HEK293 (cell line): ENCODE data around the gene SLC39A13.

Experiments
- CTCF ChIA-PET: fragments of 350-600 bp; formaldehyde crosslinking; extraction: SDS; loops from one replicate; lab custom pipeline; 2021; ENCODE audit warnings: antibody characterized with exemption; lab: Yijun Ruan, JAX
- POLR2A ChIA-PET: fragments of 300-600 bp; formaldehyde crosslinking; extraction: SDS; loops from one replicate; lab custom pipeline; 2020; ENCODE audit warnings: antibody characterized with exemption, inconsistent platforms; lab: Yijun Ruan, JAX
- H3K27ac ChIP-seq: fragments of 200-500 bp; sonication (Bioruptor generic); 2 replicates; pipeline ENCODE4 v1.5.1; 2014; ENCODE audit warnings: low read depth, low read length, control low read depth, inconsistent platforms; ENCODE audit errors: extremely low read depth
- H3K36me3 ChIP-seq, 2 experiments: fragments of 200-500 bp in 1 of 2; sonication (Bioruptor generic) in 1 of 2; 1 replicate in 1 of 2; 2 replicates in 1 of 2; pipeline ENCODE4 v1.5.1; 2014 to 2017; ENCODE audit warnings: inconsistent platforms in 2 of 2, low read length in 2 of 2; ENCODE audit not compliant: control insufficient read depth in 2 of 2, insufficient read depth in 1 of 2
- H3K4me1 ChIP-seq: fragments of 200-500 bp; sonication (Bioruptor generic); 2 replicates; pipeline ENCODE4 v1.5.1; 2014; ENCODE audit warnings: mild to moderate bottlenecking, low read length, inconsistent platforms; ENCODE audit not compliant: control insufficient read depth, insufficient read depth
- H3K4me3 ChIP-seq: 2 replicates; pipeline ENCODE4 v1.5.1; 2011; ENCODE audit warnings: low read depth, mild to moderate bottlenecking, control low read depth, low read length, moderate library complexity
- H3K9me3 ChIP-seq: fragments of 200-500 bp; sonication (Bioruptor generic); 2 replicates; pipeline ENCODE4 v1.5.1; 2014; ENCODE audit warnings: low read depth, low read length, inconsistent platforms; ENCODE audit not compliant: control insufficient read depth, insufficient read depth
- ATF2 ChIP-seq: fragments of 450-650 bp; formaldehyde crosslinking; IDR thresholded peaks from 2 replicates; pipeline ENCODE4 v1.5.1; 2016; ENCODE audit warnings: missing biosample characterization, missing genetic modification characterization, low read depth
- GLIS2 ChIP-seq: fragments of 450-650 bp; formaldehyde crosslinking; IDR thresholded peaks from 2 replicates; pipeline ENCODE4 v1.5.1; 2016; ENCODE audit warnings: missing biosample characterization, missing genetic modification characterization
- KLF10 ChIP-seq: fragments of 450-650 bp; IDR thresholded peaks from 2 replicates; pipeline ENCODE4 v1.5.1; 2018; ENCODE audit warnings: missing biosample characterization, mild to moderate bottlenecking, missing genetic modification characterization
- MEIS1 ChIP-seq: sonication (generic); formaldehyde crosslinking; IDR thresholded peaks from 2 replicates; pipeline ENCODE4 v1.8.1; 2022; ENCODE audit warnings: missing genetic modification reagents, mild to moderate bottlenecking, borderline replicate concordance
- PATZ1 ChIP-seq: fragments of 450-650 bp; formaldehyde crosslinking; IDR thresholded peaks from 2 replicates; pipeline ENCODE4 v1.5.1; 2016; ENCODE audit warnings: missing biosample characterization, missing genetic modification characterization
- SALL2 ChIP-seq: fragments of 450-650 bp; formaldehyde crosslinking; IDR thresholded peaks from 2 replicates; pipeline ENCODE4 v1.5.0; 2017; ENCODE audit warnings: missing biosample characterization, mild to moderate bottlenecking, missing genetic modification characterization, borderline replicate concordance
- ZBTB48 ChIP-seq: fragments of 450-650 bp; formaldehyde crosslinking; IDR thresholded peaks from 2 replicates; pipeline ENCODE4 v1.5.1; 2016; ENCODE audit warnings: missing biosample characterization, missing genetic modification characterization
- ZNF19 ChIP-seq: fragments of 450-650 bp; formaldehyde crosslinking; IDR thresholded peaks from 2 replicates; pipeline ENCODE4; 2016; ENCODE audit warnings: missing biosample characterization, missing genetic modification characterization, low read depth
- ZNF214 ChIP-seq: fragments of 450-650 bp; formaldehyde crosslinking; IDR thresholded peaks from 2 replicates; pipeline ENCODE4 v1.5.1; 2017; ENCODE audit warnings: missing biosample characterization, mild to moderate bottlenecking, missing genetic modification characterization, borderline replicate concordance
- ZNF280D ChIP-seq: fragments of 450-650 bp; formaldehyde crosslinking; IDR thresholded peaks from 2 replicates; pipeline ENCODE4 v1.5.1; 2016; ENCODE audit warnings: missing biosample characterization, missing genetic modification characterization
- ZNF426 ChIP-seq: fragments of 450-650 bp; formaldehyde crosslinking; IDR thresholded peaks from 2 replicates; pipeline ENCODE4 v1.5.1; 2017; ENCODE audit warnings: missing biosample characterization, missing genetic modification characterization, mild to moderate bottlenecking, inconsistent platforms, moderate library complexity
- ZNF560 ChIP-seq: fragments of 450-650 bp; formaldehyde crosslinking; IDR thresholded peaks from 2 replicates; pipeline ENCODE4 v1.5.1; 2017; ENCODE audit warnings: missing biosample characterization, missing genetic modification characterization, borderline replicate concordance
- ZNF610 ChIP-seq: fragments of 450-650 bp; formaldehyde crosslinking; IDR thresholded peaks from 2 replicates; pipeline ENCODE4 v1.5.1; 2016; ENCODE audit warnings: missing biosample characterization, missing genetic modification characterization, borderline replicate concordance
- ZNF76 ChIP-seq: fragments of 450-650 bp; formaldehyde crosslinking; IDR thresholded peaks from 2 replicates; pipeline ENCODE4; 2016; ENCODE audit warnings: low read depth, missing biosample characterization, missing genetic modification characterization, borderline replicate concordance
- TF ChIP-seq, protein P1 (sequence below): fragments of 450-650 bp; formaldehyde crosslinking; IDR thresholded peaks from 2 replicates; pipeline ENCODE4; 2016; ENCODE audit warnings: missing biosample characterization, missing genetic modification characterization
- TF ChIP-seq, protein P2 (sequence below): fragments of 450-650 bp; formaldehyde crosslinking; IDR thresholded peaks from 2 replicates; pipeline ENCODE4 v1.5.1; 2016; ENCODE audit warnings: missing biosample characterization, missing genetic modification characterization

Gene SLC39A13

DNA sequence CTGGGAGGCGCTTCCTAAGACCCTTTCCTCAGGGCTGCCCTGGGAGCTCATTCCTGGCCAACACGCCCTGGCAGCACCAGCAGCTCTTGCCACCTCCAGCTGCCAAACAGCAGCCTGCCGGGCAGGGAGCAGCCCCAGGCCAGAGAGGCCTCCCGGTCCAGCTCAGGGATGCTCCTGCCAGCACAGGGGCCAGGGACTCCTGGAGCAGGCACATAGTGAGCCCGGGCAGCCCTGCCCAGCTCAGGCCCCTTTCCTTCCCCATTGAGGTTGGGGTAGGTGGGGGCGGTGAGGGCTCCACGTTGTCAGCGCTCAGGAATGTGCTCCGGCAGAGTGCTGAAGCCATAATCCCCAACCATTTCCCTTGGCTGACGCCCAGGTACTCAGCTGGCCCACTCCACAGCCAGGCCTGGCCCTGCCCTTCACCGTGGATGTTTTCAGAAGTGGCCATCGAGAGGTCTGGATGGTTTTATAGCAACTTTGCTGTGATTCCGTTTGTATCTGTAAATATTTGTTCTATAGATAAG lies 7.6 kb downstream of the SLC39A13 start (continued):
- no peak for TF ChIP-seq MEIS1
- TF ChIP-seq ATF2, result no peak
- no peak for TF ChIP-seq SALL2 (tag by site-specific recombination)
- TF ChIP-seq ZNF610 (tag by site-specific recombination), result no peak
- no peak for TF ChIP-seq ZNF19 (tag by site-specific recombination)
- no peak for TF ChIP-seq ZNF560 (tag by site-specific recombination)
- TF ChIP-seq ZNF76, result no peak
- peak; percentile 93 for TF ChIP-seq KLF10
- no peak for TF ChIP-seq ZNF426

- H3K9me3 ChIP-seq, result no peaks in the 10 kb centered on the region
- peaks cover 0 to 80% of the 10 kb centered on the region in 2 experiments; a peak in 2 of 3 replicates for H3K36me3 ChIP-seq
- POLR2A ChIA-PET, result interaction anchor here (0.8 to 1.5 kb wide), 2 partner anchors 8 to 9 kb away, joined by 3 to 5 read pairs; partner anchors contain the start of gene PSMC3
- H3K27ac ChIP-seq, result no peak overlapping the region
- CTCF ChIA-PET, result interaction anchor here (1.0 to 2.0 kb wide), 3 partner anchors 36 to 120 kb away, joined by 3 to 5 read pairs (median 4); no protein-coding TSS in a partner anchor
- H3K4me3 ChIP-seq, result no peak overlapping the region
- H3K4me1 ChIP-seq, result no peaks in the 10 kb centered on the region
- TF ChIP-seq, protein P1, sequence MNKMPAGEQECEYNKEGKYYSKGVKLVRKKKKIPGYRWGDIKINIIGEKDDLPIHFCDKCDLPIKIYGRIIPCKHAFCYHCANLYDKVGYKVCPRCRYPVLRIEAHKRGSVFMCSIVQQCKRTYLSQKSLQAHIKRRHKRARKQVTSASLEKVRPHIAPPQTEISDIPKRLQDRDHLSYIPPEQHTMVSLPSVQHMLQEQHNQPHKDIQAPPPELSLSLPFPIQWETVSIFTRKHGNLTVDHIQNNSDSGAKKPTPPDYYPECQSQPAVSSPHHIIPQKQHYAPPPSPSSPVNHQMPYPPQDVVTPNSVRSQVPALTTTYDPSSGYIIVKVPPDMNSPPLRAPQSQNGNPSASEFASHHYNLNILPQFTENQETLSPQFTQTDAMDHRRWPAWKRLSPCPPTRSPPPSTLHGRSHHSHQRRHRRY, result no peak
- TF ChIP-seq ZBTB48 (tag by site-specific recombination), result no peak
- TF ChIP-seq ZNF214 (tag by site-specific recombination), result no peak
- TF ChIP-seq PATZ1 (tag by site-specific recombination), result no peak
- TF ChIP-seq GLIS2, result no peak
- TF ChIP-seq, protein P2, sequence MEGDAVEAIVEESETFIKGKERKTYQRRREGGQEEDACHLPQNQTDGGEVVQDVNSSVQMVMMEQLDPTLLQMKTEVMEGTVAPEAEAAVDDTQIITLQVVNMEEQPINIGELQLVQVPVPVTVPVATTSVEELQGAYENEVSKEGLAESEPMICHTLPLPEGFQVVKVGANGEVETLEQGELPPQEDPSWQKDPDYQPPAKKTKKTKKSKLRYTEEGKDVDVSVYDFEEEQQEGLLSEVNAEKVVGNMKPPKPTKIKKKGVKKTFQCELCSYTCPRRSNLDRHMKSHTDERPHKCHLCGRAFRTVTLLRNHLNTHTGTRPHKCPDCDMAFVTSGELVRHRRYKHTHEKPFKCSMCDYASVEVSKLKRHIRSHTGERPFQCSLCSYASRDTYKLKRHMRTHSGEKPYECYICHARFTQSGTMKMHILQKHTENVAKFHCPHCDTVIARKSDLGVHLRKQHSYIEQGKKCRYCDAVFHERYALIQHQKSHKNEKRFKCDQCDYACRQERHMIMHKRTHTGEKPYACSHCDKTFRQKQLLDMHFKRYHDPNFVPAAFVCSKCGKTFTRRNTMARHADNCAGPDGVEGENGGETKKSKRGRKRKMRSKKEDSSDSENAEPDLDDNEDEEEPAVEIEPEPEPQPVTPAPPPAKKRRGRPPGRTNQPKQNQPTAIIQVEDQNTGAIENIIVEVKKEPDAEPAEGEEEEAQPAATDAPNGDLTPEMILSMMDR, result no peak
- TF ChIP-seq ATF2, result no peak
- TF ChIP-seq ZNF280D (tag by site-specific recombination), result no peak
These were observed 9.3 kb downstream of the SLC39A13 start for GRCh38 chr11:47417712-47418111.
